Measurements from ENCODE around the gene TBCD. TPM values are rescaled to one million over a fixed set of nuclear protein-coding genes. Genes with fewer than 3 reads are reported as not detected.
"Not testable (repeated sequence)": the region's sequence is repeated elsewhere in the genome, so short reads cannot be mapped to it uniquely, and the experiment has no call there.

Gene TBCD
- polyA plus RNA-seq, 1 experiment, result 38.6 TPM

DNA sequence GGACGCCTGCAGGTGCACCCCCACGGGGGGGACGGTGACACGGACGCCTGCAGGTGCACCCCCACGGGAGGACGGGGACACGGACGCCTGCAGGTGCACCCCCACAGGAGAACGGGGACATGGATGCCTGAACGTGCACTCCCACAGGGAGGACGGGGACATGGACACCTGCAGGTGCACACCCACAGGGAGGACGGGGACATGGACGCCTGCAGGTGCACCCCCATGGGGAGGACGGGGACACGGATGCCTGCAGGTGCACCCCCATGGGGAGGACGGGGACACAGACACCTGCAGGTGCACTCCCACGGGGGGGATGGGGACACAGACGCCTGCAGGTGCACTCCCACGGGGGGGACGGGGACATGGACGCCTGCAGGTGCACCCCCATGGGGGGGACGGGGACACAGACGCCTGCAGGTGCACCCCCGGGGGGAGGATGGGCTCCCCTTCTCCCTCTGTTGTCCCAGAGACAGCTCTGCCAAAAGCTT lies 213.0 kb downstream of the TBCD start:
- TF ChIP-seq, protein P1, sequence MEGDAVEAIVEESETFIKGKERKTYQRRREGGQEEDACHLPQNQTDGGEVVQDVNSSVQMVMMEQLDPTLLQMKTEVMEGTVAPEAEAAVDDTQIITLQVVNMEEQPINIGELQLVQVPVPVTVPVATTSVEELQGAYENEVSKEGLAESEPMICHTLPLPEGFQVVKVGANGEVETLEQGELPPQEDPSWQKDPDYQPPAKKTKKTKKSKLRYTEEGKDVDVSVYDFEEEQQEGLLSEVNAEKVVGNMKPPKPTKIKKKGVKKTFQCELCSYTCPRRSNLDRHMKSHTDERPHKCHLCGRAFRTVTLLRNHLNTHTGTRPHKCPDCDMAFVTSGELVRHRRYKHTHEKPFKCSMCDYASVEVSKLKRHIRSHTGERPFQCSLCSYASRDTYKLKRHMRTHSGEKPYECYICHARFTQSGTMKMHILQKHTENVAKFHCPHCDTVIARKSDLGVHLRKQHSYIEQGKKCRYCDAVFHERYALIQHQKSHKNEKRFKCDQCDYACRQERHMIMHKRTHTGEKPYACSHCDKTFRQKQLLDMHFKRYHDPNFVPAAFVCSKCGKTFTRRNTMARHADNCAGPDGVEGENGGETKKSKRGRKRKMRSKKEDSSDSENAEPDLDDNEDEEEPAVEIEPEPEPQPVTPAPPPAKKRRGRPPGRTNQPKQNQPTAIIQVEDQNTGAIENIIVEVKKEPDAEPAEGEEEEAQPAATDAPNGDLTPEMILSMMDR (IDR thresholded peaks at IDR 0.05; ENCODE audit: insufficient read depth, low read depth, low read length), result no peak
- Histone ChIP-seq H3K4me3 (ENCODE audit: low read depth, low read length) (no peak overlapping the region), H3K27me3 (ENCODE audit: control insufficient read depth, insufficient read depth, low read length) (no peaks in the 10 kb centered on the region), H3K36me3 (ENCODE audit: control insufficient read depth, insufficient read depth, low read length) (no peaks in the 10 kb centered on the region)
- ChIA-PET CTCF (interaction anchor here (2.3 kb wide), 1 partner anchor 183 kb away, joined by 11 read pairs; no protein-coding TSS in a partner anchor), POLR2A (no interaction called here)
- no peak for DNase-seq (ENCODE audit: low read depth)

DNA sequence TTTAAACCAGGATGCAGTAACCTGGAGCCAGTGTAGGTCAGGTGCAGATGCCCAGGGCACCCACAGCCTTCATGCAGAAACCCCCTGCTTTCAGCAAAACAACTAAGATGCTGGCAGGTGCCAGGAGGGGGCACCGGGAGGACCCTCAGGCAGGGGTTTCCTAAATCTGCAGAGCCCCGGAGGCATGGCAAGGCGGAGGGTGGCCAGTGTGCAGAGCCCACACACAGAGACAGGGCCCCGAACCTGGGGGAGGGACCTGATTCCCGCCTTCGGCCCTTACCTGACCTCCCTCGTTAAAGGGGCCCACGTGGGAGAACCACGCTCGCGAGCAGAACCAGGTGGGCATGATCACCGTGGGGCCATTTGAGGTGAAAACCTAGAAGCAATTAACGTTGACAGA lies 213.5 kb downstream of the TBCD start:
- POLR2A ChIA-PET, result no interaction called here
- DNase-seq (ENCODE audit: low read depth), result no peak
- Histone ChIP-seq H3K36me3 (ENCODE audit: control insufficient read depth, insufficient read depth, low read length) (no peaks in the 10 kb centered on the region), H3K27me3 (ENCODE audit: control insufficient read depth, insufficient read depth, low read length) (no peaks in the 10 kb centered on the region), H3K4me3 (ENCODE audit: low read depth, low read length) (no peak overlapping the region)
- TF ChIP-seq, protein P1 (IDR thresholded peaks at IDR 0.05; ENCODE audit: insufficient read depth, low read depth, low read length), result no peak
- CTCF ChIA-PET, result no interaction called here

DNA sequence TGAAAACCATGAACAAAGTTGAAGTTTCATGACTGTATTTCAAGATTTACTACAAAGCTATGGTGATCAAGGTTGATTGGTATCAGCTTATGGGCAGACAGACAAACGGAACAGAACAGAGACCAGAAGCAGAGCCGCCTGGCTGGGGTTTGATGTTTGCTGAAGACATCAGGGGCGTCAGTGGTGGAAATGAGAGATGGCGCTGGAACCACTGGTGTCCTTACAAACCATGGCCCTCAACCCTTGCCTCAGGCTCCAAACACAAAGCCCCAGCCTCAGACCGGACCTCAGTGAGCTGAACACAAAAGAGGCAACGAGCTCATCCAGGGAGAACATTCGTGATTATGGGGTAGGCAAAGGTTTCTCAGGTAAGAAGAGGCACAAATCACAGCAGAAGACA lies 214.6 kb downstream of the TBCD start:
- Histone ChIP-seq H3K27me3 (ENCODE audit: control insufficient read depth, insufficient read depth, low read length) (no peaks in the 10 kb centered on the region), H3K36me3 (ENCODE audit: control insufficient read depth, insufficient read depth, low read length) (no peaks in the 10 kb centered on the region), H3K4me3 (ENCODE audit: low read depth, low read length) (no peak overlapping the region)
- ChIA-PET CTCF (interaction anchor here (0.6 to 1.2 kb wide), 2 partner anchors 20 to 41 kb away, joined by 3 read pairs; no protein-coding TSS in a partner anchor), POLR2A (no interaction called here)
- TF ChIP-seq, protein P1 (IDR thresholded peaks at IDR 0.05; ENCODE audit: insufficient read depth, low read depth, low read length), result no peak
- DNase-seq (ENCODE audit: low read depth), result no peak

DNA sequence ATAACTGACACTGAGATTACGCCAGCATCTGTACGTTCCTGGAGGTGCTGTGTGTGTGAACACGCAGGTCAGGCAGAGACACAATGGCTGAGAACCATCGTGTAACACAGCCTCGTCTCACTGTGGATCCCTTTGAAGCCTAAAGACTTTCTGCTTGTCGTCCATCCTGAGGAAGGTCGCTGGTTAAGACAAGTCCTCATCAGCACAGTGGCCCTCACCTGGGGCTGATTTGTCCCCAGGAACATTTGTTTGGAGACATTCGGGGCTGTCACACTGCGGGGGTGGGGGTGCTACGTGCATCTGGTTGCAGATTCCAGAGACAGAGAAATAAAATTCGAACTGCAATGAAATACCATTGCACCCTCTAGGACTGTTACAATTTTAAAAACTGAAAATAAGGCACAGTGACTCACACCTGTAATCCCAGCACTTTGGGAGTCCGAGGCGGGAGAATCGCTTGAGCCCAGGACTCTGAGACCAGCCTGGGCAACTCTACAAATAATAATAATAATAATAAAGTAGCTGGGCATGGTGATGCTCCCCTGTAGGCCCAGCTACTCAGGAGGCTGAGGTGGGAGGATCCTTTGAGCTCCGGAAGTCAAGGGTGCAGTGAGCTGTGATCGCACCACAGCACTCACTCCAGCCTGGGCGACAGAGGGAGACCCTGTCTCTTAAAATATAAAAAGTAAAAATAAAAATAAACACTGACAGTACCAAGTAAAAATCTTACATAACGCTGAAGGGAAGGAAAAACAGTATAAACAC lies 215.6 kb downstream of the TBCD start:
- POLR2A ChIA-PET, result no interaction called here
- Histone ChIP-seq H3K4me3 (ENCODE audit: low read depth, low read length) (no peak overlapping the region), H3K36me3 (ENCODE audit: control insufficient read depth, insufficient read depth, low read length) (no peaks in the 10 kb centered on the region), H3K27me3 (ENCODE audit: control insufficient read depth, insufficient read depth, low read length) (no peaks in the 10 kb centered on the region)
- TF ChIP-seq, protein P1 (IDR thresholded peaks at IDR 0.05; ENCODE audit: insufficient read depth, low read depth, low read length), result no peak
- DNase-seq (ENCODE audit: low read depth), result no peak
- CTCF ChIA-PET, result no interaction called here

- POLR2A ChIA-PET; DNase-seq (ENCODE audit: low read depth); H3K27me3 ChIP-seq (ENCODE audit: control insufficient read depth, insufficient read depth, low read length); H3K36me3 ChIP-seq (ENCODE audit: control insufficient read depth, insufficient read depth, low read length); H3K4me3 ChIP-seq (ENCODE audit: low read depth, low read length); CTCF ChIA-PET: not testable (repeated sequence)
Measured at GRCh38 chr17:82968033-82968841, 216.4 kb downstream of the TBCD start.
